Breast epithelium (tissue), 3 donors: Measurements from ENCODE around the gene ATM.

Source experiments
- CTCF ChIP-seq, 3 donors: fragments of 450-650 bp; IDR thresholded peaks; one replicate each; pipeline ENCODE4 v1.5.1; 2016 to 2017; ENCODE audit warnings: antibody characterized with exemption in 3 of 3, mild to moderate bottlenecking in 3 of 3, moderate library complexity in 3 of 3
- POLR2A ChIP-seq: fragments of 450-650 bp; IDR thresholded peaks from one replicate; pipeline ENCODE4 v1.6.1; 2016; ENCODE audit warnings: antibody characterized with exemption, mild to moderate bottlenecking, moderate library complexity
- POLR2AphosphoS5 ChIP-seq, 3 donors: sonication (generic); formaldehyde crosslinking; IDR thresholded peaks; one replicate each; pipeline ENCODE4 v1.6.1; 2017; ENCODE audit warnings: antibody characterized with exemption in 3 of 3

GRCh38 chr11:108345767-108346166, 122.9 kb downstream of the ATM start:
- TF ChIP-seq POLR2AphosphoS5 (IDR thresholded peaks at IDR 0.05) (no peak), POLR2A (no peak), CTCF (IDR thresholded peaks at IDR 0.05) (no peak)
